T-cell (primary cell): ENCODE measurements around the gene MGAT5. TPM values are rescaled to one million over a fixed set of nuclear protein-coding genes. Genes with fewer than 3 reads are reported as not detected.
A peak's percentile ranks its signal among the peaks of the same experiment; 100 is the strongest.
"Not testable (repeated sequence)": the region's sequence is repeated elsewhere in the genome, so short reads cannot be mapped to it uniquely, and the experiment has no call there.

ENCODE experiments used
- ATAC-seq, 4 experiments: fragments of 200-7000 bp in 3 of 4; fragments of 150-1000 bp in 1 of 4; cut with Tn5 transposase; replicated peaks in 1 of 4; 1 replicate in 3 of 4; 2 replicates in 1 of 4; pipeline ENCODE4 v1.10.0; 2021; ENCODE audit warnings: moderate library complexity in 3 of 4, mild to moderate bottlenecking in 2 of 4, moderate number of reproducible peaks in 1 of 4
- CTCF ChIA-PET, 2 donors: fragments of 300-600 bp; sonication (Branson Sonifier 250); formaldehyde crosslinking; loops; one replicate each; lab custom pipeline; 2022; ENCODE audit warnings: antibody characterized with exemption in 2 of 2; lab: Charles Lee
- POLR2A ChIA-PET, 2 donors: fragments of 300-600 bp; sonication (Branson Sonifier 250); formaldehyde crosslinking; loops; one replicate each; lab custom pipeline; 2022; ENCODE audit warnings: antibody characterized with exemption in 2 of 2; lab: Charles Lee
- DNase-seq, 35 experiments: peaks; one replicate each; pipeline versions ENCODE4 v3.0.0 to v3.0.0-alpha.2; 2013 to 2023
- H3K27ac ChIP-seq: one replicate; pipeline ENCODE4 v1.5.1; 2013; ENCODE audit warnings: low read length
- H3K27me3 ChIP-seq, 2 experiments: replicated peaks in 1 of 2; 1 replicate in 1 of 2; 2 replicates in 1 of 2; pipeline versions ENCODE4 v1.6.1 to v1.7.0; 2013; ENCODE audit warnings: low read length in 1 of 2, mixed read lengths in 1 of 2; ENCODE audit not compliant: control insufficient read depth in 2 of 2, insufficient read depth in 2 of 2; ENCODE audit errors: extremely low read depth in 1 of 2
- H3K36me3 ChIP-seq, 2 donors: 1 replicate in 1 of 2; 2 replicates in 1 of 2; pipeline versions ENCODE4 v1.6.1 to v1.7.0; 2013; ENCODE audit warnings: low read length in 1 of 2; ENCODE audit not compliant: control insufficient read depth in 2 of 2, insufficient read depth in 1 of 2; ENCODE audit errors: extremely low read depth in 1 of 2
- H3K4me1 ChIP-seq, 2 experiments: 1 replicate in 1 of 2; 2 replicates in 1 of 2; pipeline versions ENCODE4 v1.6.1 to v1.7.0; 2013; ENCODE audit warnings: low read length in 2 of 2, mixed read lengths in 1 of 2; ENCODE audit not compliant: insufficient read depth in 2 of 2, control insufficient read depth in 1 of 2; ENCODE audit errors: extremely low read depth in 1 of 2
- H3K4me3 ChIP-seq, 2 donors: 1 replicate in 1 of 2; 2 replicates in 1 of 2; pipeline versions ENCODE4 v1.5.1 to v1.7.0; 2013; ENCODE audit warnings: mild to moderate bottlenecking in 2 of 2, low read length in 1 of 2, moderate library complexity in 1 of 2; ENCODE audit not compliant: control insufficient read depth in 1 of 2; ENCODE audit errors: extremely low read depth in 1 of 2
- H3K9me3 ChIP-seq: 2 replicates; pipeline ENCODE4 v1.7.0; 2013
- H3K27ac Mint-ChIP-seq, 2 donors: one replicate each; pipeline ENCODE4 v1.8.0; 2020 to 2021; ENCODE audit warnings: mild to moderate bottlenecking in 2 of 2, mixed read lengths in 2 of 2
- H3K27me3 Mint-ChIP-seq, 2 donors: one replicate each; pipeline ENCODE4 v1.8.0; 2021 to 2022; ENCODE audit warnings: mixed read lengths in 2 of 2
- H3K36me3 Mint-ChIP-seq: one replicate; pipeline ENCODE4 v1.8.0; 2021; ENCODE audit warnings: mixed read lengths
- H3K4me1 Mint-ChIP-seq, 3 donors: one replicate each; pipeline ENCODE4 v1.8.0; 2020 to 2022; ENCODE audit warnings: mixed read lengths in 3 of 3, mild to moderate bottlenecking in 1 of 3
- H3K4me3 Mint-ChIP-seq, 3 donors: one replicate each; pipeline ENCODE4 v1.8.0; 2020 to 2022; ENCODE audit warnings: mild to moderate bottlenecking in 3 of 3, mixed read lengths in 3 of 3, moderate library complexity in 3 of 3
- H3K9me3 Mint-ChIP-seq, 3 donors: one replicate each; pipeline ENCODE4 v1.8.0; 2020 to 2022; ENCODE audit warnings: mixed read lengths in 3 of 3
- WGBS: methylation state at CpG from one replicate; pipeline ENCODE4 v1.1.5; 2013; ENCODE audit warnings: missing lambda C conversion rate; ENCODE audit not compliant: insufficient coverage; 5-methylcytosine and 5-hydroxymethylcytosine counted together
- total RNA-seq, 35 experiments: library from RNA in 6 of 35; stranded (reverse) in 6 of 35; fragments of 120-200 nt in 1 of 35; gene quantifications; one replicate each; pipeline versions ENCODE4 v1.2.1 to v1.2.4 and lab custom pipeline; 2013 to 2026

The MGAT5 gene
- total RNA-seq, 5 donors from 2014 or later (not counting 1 experiment from before 2014, with no cell fraction given) = 61.1 to 94.9 (median 81.8) TPM

DNA sequence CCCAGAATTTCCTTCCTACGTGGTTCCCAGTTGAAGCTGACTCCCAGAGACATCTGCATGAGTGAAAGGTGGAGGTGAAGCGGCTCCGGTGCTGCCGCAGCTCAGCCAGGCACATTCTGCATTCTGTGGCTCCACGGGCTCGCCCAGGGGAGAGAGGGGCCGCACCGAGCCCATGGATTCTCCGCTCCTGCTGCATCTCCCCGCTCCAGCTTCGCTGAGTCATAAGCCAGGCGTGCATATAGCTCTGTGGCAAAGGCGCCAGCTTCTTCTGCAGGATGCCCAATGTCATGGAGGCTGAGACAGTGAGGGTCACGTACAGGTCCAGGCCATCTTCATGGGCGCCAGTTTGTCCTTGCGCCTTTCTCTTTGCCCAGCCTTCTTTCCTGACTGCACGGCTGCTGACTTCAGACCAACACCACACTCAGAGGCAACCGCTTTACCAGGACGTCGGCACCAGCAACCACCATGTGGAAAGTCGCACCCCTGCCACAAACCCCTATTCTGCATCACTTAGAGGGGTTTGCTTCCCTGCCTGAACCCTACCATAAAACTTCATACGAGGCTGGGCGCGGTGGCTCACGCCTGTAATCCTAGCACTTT is 215.7 kb downstream of the MGAT5 start:
- H3K36me3 ChIP-seq = no peaks in the 10 kb centered on the region

DNA sequence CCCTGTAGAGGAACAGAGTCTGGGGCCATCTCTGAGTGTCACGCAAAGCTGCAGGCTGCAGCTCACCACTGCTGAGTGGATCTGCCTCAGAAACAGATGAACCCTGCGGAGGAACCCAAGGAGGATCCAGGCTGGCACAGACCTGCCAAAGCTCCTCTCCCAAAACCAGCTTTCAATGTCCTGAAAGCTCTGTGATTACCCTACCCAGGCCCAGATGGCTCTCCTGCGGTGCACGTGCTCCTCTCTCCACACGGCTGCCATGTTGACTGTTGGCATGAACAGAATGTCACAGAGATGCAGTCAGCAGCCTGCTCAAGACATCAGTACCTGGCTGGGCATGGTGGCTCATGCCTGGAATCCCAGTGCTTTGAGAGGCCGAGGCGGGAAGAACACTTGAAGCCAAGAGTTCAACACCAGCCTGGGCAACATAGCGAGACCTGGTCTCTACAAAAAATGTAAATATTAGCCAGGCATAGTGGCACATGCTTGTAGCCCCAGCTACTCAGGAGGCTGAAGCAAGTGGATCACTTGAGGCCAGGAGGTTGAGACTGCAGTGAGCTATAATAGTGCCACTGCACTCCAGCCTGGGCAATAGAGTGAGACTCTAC is 216.8 kb downstream of the MGAT5 start:
- no peaks in the 10 kb centered on the region for H3K4me1 ChIP-seq
- no peak overlapping the region for H3K27ac ChIP-seq
- no peaks in the 10 kb centered on the region for H3K36me3 ChIP-seq
- POLR2A ChIA-PET = no interaction called here
- H3K9me3 Mint-ChIP-seq = peaks cover 4 to 26% (median 22%) of the 10 kb centered on the region in 3 donors
- no peaks in the 10 kb centered on the region for H3K9me3 ChIP-seq
- 99% methylated on average over 8 of the region's 8 CpGs for WGBS
- no peaks in the 10 kb centered on the region for H3K36me3 Mint-ChIP-seq
- H3K4me1 Mint-ChIP-seq = peaks cover 0 to 34% (median 22%) of the 10 kb centered on the region in 3 donors
- ATAC-seq (no peak), DNase-seq (no peak)
- no peak overlapping the region for H3K4me3 Mint-ChIP-seq
- CTCF ChIA-PET = interaction anchor here in 1 of 2 donors (0.5 to 0.6 kb wide), 3 partner anchors 187 to 384 kb away, joined by 3 to 8 read pairs (median 4); no protein-coding TSS in a partner anchor
- peaks cover 0 to 6% of the 10 kb centered on the region in 2 experiments for H3K27me3 ChIP-seq
- peak overlapping the region in 1 of 2 donors; percentile 27 for H3K27ac Mint-ChIP-seq
- no peaks in the 10 kb centered on the region for H3K27me3 Mint-ChIP-seq
- no peak overlapping the region for H3K4me3 ChIP-seq

More for the DNA sequence above, 215.7 kb downstream of the MGAT5 start:
- peaks cover 0 to 6% of the 10 kb centered on the region in 2 experiments for H3K27me3 ChIP-seq
- WGBS = 93% methylated on average over 20 of the region's 25 CpGs
- DNase-seq (no peak), ATAC-seq (no peak)
- H3K27me3 Mint-ChIP-seq = no peaks in the 10 kb centered on the region
- H3K27ac Mint-ChIP-seq = peak overlapping the region in 1 of 2 donors; percentile 59
- no peaks in the 10 kb centered on the region for H3K4me1 ChIP-seq
- H3K4me1 Mint-ChIP-seq = peaks cover 0 to 34% (median 22%) of the 10 kb centered on the region in 3 donors
- ChIA-PET POLR2A (no interaction called here), CTCF (interaction anchor here (0.6 to 0.8 kb wide), 2 partner anchors 19 to 428 kb away, joined by 3 read pairs; no protein-coding TSS in a partner anchor)
- no peaks in the 10 kb centered on the region for H3K9me3 ChIP-seq
- peaks cover 4 to 26% (median 22%) of the 10 kb centered on the region in 3 donors for H3K9me3 Mint-ChIP-seq
- no peak overlapping the region for H3K27ac ChIP-seq
- no peak overlapping the region for H3K4me3 ChIP-seq
- H3K36me3 Mint-ChIP-seq = no peaks in the 10 kb centered on the region
- peak overlapping the region in 1 of 3 donors; percentile 59 for H3K4me3 Mint-ChIP-seq

- POLR2A ChIA-PET, H3K36me3 Mint-ChIP-seq, H3K27me3 Mint-ChIP-seq, H3K27me3 ChIP-seq, H3K4me3 ChIP-seq, H3K4me3 Mint-ChIP-seq, H3K27ac Mint-ChIP-seq, CTCF ChIA-PET, H3K4me1 Mint-ChIP-seq, DNase-seq, H3K9me3 ChIP-seq, H3K27ac ChIP-seq, H3K4me1 ChIP-seq, H3K36me3 ChIP-seq, ATAC-seq: not testable (repeated sequence)
- peaks cover 2 to 24% (median 20%) of the 10 kb centered on the region in 3 donors for H3K9me3 Mint-ChIP-seq
- 81% methylated on average over 4 of the region's 8 CpGs for WGBS
Measured at GRCh38 chr2:134476982-134477381, 223.1 kb downstream of the MGAT5 start.

- H3K36me3 ChIP-seq = no peaks in the 10 kb centered on the region
- peaks cover 0 to 9% of the 10 kb centered on the region in 2 experiments for H3K27me3 ChIP-seq
- POLR2A ChIA-PET = no interaction called here
- no peak overlapping the region for H3K27ac ChIP-seq
- Mint-ChIP-seq H3K9me3 (no peaks in the 10 kb centered on the region), H3K4me3 (no peak overlapping the region), H3K27ac (no peak overlapping the region), H3K27me3 (peaks cover 9 to 10% of the 10 kb centered on the region in 2 donors), H3K36me3 (no peaks in the 10 kb centered on the region), H3K4me1 (no peaks in the 10 kb centered on the region)
- H3K4me3 ChIP-seq = no peak overlapping the region
- DNase-seq (no peak), ATAC-seq (no peak)
- H3K4me1 ChIP-seq = no peaks in the 10 kb centered on the region
- 93% methylated on average over 3 of the region's 4 CpGs for WGBS
- CTCF ChIA-PET = no interaction called here
- no peaks in the 10 kb centered on the region for H3K9me3 ChIP-seq
Measured at GRCh38 chr2:134479696-134480330, 225.9 kb downstream of the MGAT5 start.

GRCh38 chr2:134482131-134482723 is 228.4 kb downstream of the MGAT5 start:
- H3K9me3 ChIP-seq = no peaks in the 10 kb centered on the region
- H3K27ac Mint-ChIP-seq = no peak overlapping the region
- ChIA-PET POLR2A (no interaction called here), CTCF (interaction anchor here in 1 of 2 donors (0.7 kb wide), 1 partner anchor 11 kb away, joined by 4 read pairs; no protein-coding TSS in a partner anchor)
- H3K9me3 Mint-ChIP-seq = no peaks in the 10 kb centered on the region
- WGBS = 82% methylated on average over 1 of the region's 6 CpGs
- H3K36me3 Mint-ChIP-seq = no peaks in the 10 kb centered on the region
- no peak overlapping the region for H3K4me3 ChIP-seq
- DNase-seq (no peak), ATAC-seq (no peak)
- no peaks in the 10 kb centered on the region for H3K4me1 ChIP-seq
- no peak overlapping the region for H3K27ac ChIP-seq
- H3K27me3 Mint-ChIP-seq = peaks cover 9 to 10% of the 10 kb centered on the region in 2 donors
- no peak overlapping the region for H3K4me3 Mint-ChIP-seq
- H3K4me1 Mint-ChIP-seq = no peaks in the 10 kb centered on the region
- H3K27me3 ChIP-seq = peaks cover 0 to 9% of the 10 kb centered on the region in 2 experiments
- no peaks in the 10 kb centered on the region for H3K36me3 ChIP-seq

GRCh38 chr2:134482766-134483340 is 229.0 kb downstream of the MGAT5 start:
- Histone ChIP-seq H3K27me3 (peaks cover 0 to 9% of the 10 kb centered on the region in 2 experiments), H3K4me1 (no peaks in the 10 kb centered on the region), H3K36me3 (no peaks in the 10 kb centered on the region), H3K27ac (no peak overlapping the region), H3K4me3 (no peak overlapping the region), H3K9me3 (no peaks in the 10 kb centered on the region)
- POLR2A ChIA-PET = no interaction called here
- no peak for DNase-seq
- Mint-ChIP-seq H3K36me3 (no peaks in the 10 kb centered on the region), H3K9me3 (no peaks in the 10 kb centered on the region), H3K27ac (no peak overlapping the region), H3K4me3 (no peak overlapping the region), H3K4me1 (no peaks in the 10 kb centered on the region), H3K27me3 (peaks cover 9 to 10% of the 10 kb centered on the region in 2 donors)
- WGBS = 81% methylated on average over 15 of the region's 15 CpGs
- no peak for ATAC-seq
- CTCF ChIA-PET = no interaction called here
